Cortex of kidney (tissue), 1 donor: ENCODE results near the gene ZNF670.
"Not testable (repeated sequence)": the region's sequence is repeated elsewhere in the genome, so short reads cannot be mapped to it uniquely, and the experiment has no call there.

ENCODE experiments used
- DNase-seq: peaks from one replicate; lab custom pipeline; 2025; lab: John Stamatoyannopoulos, UW

The ZNF670 gene

DNA sequence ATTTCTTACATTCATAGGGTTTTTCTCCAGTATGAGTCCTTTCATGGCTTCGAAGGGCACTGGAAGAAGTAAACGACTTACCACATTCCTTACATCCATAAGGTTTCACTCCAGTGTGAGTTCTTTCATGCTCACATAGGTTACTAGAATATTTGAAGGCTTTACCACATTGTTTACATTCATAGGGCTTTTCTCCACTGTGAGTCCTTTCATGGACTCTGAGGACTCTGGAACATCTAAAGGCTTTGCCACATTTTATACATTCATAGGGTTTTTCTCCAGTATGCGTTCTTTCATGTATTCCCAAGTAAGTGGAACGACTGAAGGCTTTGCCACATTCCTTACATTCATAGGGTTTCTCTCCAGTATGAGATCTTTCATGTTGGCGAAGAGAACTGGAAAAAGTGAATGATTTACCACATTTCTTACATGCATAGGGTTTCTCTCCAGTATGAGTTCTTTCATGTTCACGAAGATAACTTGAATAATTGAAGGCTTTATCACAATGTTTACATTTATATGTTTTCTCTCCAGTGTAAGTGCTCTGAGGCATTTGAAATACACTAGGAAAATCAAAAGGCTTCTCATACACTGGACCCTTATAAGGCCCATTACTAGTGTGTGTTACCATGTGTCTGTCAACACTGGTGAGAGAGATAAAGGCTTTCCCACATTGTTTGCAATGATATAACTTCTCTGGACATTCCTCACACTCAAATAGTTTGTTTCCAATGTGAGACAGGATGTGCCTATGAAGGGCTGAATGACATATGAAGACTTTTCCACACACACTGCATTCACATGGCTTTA, 40.9 kb downstream of the ZNF670 start:
- DNase-seq, result no peak

DNA sequence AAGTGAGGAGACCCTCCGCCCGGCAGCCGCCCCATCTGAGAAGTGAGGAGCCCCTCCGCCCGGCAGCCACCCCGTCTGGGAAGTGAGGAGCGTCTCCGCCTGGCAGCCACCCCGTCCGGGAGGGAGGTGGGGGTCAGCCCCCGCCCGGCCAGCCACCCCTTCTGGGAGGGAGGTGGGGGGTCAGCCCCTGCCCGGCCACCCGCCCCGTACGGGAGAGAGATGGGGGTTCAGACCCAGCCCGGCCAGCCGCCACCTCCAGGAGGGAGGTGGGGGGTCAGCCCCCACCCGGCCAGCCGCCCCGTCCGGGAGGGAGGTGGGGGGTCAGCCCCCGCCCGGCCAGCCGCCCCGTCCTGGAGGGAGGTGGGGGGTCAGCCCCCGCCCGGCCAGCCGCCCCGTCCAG, 46.3 kb downstream of the ZNF670 start:
- DNase-seq, result not testable (repeated sequence)
